ENCODE data around the gene OLFM2. TPM values are rescaled to one million over a fixed set of nuclear protein-coding genes. Genes with fewer than 3 reads are reported as not detected.
"Not testable (repeated sequence)": the region's sequence is repeated elsewhere in the genome, so short reads cannot be mapped to it uniquely, and the experiment has no call there.

OLFM2 gene
- total and polyA plus RNA-seq, 2 donors from 2014 or later: 2.1 to 5.4 TPM

GRCh38 chr19:9823816-9824215 is 112.5 kb downstream of the OLFM2 start:
- TF ChIP-seq, protein P1, sequence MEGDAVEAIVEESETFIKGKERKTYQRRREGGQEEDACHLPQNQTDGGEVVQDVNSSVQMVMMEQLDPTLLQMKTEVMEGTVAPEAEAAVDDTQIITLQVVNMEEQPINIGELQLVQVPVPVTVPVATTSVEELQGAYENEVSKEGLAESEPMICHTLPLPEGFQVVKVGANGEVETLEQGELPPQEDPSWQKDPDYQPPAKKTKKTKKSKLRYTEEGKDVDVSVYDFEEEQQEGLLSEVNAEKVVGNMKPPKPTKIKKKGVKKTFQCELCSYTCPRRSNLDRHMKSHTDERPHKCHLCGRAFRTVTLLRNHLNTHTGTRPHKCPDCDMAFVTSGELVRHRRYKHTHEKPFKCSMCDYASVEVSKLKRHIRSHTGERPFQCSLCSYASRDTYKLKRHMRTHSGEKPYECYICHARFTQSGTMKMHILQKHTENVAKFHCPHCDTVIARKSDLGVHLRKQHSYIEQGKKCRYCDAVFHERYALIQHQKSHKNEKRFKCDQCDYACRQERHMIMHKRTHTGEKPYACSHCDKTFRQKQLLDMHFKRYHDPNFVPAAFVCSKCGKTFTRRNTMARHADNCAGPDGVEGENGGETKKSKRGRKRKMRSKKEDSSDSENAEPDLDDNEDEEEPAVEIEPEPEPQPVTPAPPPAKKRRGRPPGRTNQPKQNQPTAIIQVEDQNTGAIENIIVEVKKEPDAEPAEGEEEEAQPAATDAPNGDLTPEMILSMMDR (IDR thresholded peaks at IDR 0.05; ENCODE audit: borderline replicate concordance, extremely low read depth, insufficient read depth): no peak
- no peak overlapping the region for H3K4me3 ChIP-seq (ENCODE audit: low read length in 3 of 3)
- peaks cover 4 to 7% (median 4%) of the 10 kb centered on the region in 3 donors for H3K4me1 ChIP-seq (ENCODE audit: control insufficient read depth in 2 of 3, insufficient read depth in 2 of 3, low read depth in 1 of 3, low read length in 3 of 3)
- no peaks in the 10 kb centered on the region for H3K36me3 ChIP-seq (ENCODE audit: control insufficient read depth in 2 of 3, insufficient read depth in 3 of 3, low read length in 3 of 3)
- H3K27ac ChIP-seq (ENCODE audit: low read depth in 2 of 2, low read length in 2 of 2): no peak overlapping the region
- FAIRE-seq (no peak), DNase-seq (no peak)
- no peak overlapping the region for H3K9ac ChIP-seq (ENCODE audit: low read length in 3 of 3)
- H3K9me3 ChIP-seq (ENCODE audit: control insufficient read depth in 2 of 3, insufficient read depth in 1 of 3, low read length in 3 of 3): no peaks in the 10 kb centered on the region
- intact Hi-C loops (cut with DNase I): no loop called here
- no peaks in the 10 kb centered on the region for H3K27me3 ChIP-seq (ENCODE audit: control insufficient read depth, insufficient read depth, low read length)

- H3K27me3 ChIP-seq (ENCODE audit: control insufficient read depth, insufficient read depth, low read length); intact Hi-C loops (cut with DNase I); H3K36me3 ChIP-seq (ENCODE audit: control insufficient read depth in 2 of 3, insufficient read depth in 3 of 3, low read length in 3 of 3); H3K9me3 ChIP-seq (ENCODE audit: control insufficient read depth in 2 of 3, insufficient read depth in 1 of 3, low read length in 3 of 3); FAIRE-seq; H3K9ac ChIP-seq (ENCODE audit: low read length in 3 of 3); H3K4me1 ChIP-seq (ENCODE audit: control insufficient read depth in 2 of 3, insufficient read depth in 2 of 3, low read depth in 1 of 3, low read length in 3 of 3): not testable (repeated sequence)
- DNase-seq: peak in 1 of 5 donors; percentile 63
- Histone ChIP-seq H3K4me3 (ENCODE audit: low read length in 3 of 3) (peak overlapping the region in 2 of 3 donors; percentile 51 to 56), H3K27ac (ENCODE audit: low read depth in 2 of 2, low read length in 2 of 2) (peak overlapping the region in 1 of 2 donors; percentile 56)
Observed at GRCh38 chr19:9820034-9820433, 116.3 kb downstream of the OLFM2 start.

- Histone ChIP-seq H3K36me3 (ENCODE audit: control insufficient read depth in 2 of 3, insufficient read depth in 3 of 3, low read length in 3 of 3) (no peaks in the 10 kb centered on the region), H3K9ac (ENCODE audit: low read length in 3 of 3) (no peak overlapping the region), H3K4me3 (ENCODE audit: low read length in 3 of 3) (peak overlapping the region; percentile 45 to 56 (median 51)), H3K27me3 (ENCODE audit: control insufficient read depth, insufficient read depth, low read length) (no peaks in the 10 kb centered on the region), H3K4me1 (ENCODE audit: control insufficient read depth in 2 of 3, insufficient read depth in 2 of 3, low read depth in 1 of 3, low read length in 3 of 3) (peaks cover 0 to 9% (median 6%) of the 10 kb centered on the region in 3 donors), H3K27ac (ENCODE audit: low read depth in 2 of 2, low read length in 2 of 2) (peak overlapping the region; percentile 32 to 56), H3K9me3 (ENCODE audit: control insufficient read depth in 2 of 3, insufficient read depth in 1 of 3, low read length in 3 of 3) (no peaks in the 10 kb centered on the region)
- DNase-seq (no peak), FAIRE-seq (no peak)
- intact Hi-C loops (cut with DNase I): no loop called here
- TF ChIP-seq, protein P1 (IDR thresholded peaks at IDR 0.05; ENCODE audit: borderline replicate concordance, extremely low read depth, insufficient read depth): no peak
Observed at GRCh38 chr19:9819596-9819909, 116.8 kb downstream of the OLFM2 start.

DNA sequence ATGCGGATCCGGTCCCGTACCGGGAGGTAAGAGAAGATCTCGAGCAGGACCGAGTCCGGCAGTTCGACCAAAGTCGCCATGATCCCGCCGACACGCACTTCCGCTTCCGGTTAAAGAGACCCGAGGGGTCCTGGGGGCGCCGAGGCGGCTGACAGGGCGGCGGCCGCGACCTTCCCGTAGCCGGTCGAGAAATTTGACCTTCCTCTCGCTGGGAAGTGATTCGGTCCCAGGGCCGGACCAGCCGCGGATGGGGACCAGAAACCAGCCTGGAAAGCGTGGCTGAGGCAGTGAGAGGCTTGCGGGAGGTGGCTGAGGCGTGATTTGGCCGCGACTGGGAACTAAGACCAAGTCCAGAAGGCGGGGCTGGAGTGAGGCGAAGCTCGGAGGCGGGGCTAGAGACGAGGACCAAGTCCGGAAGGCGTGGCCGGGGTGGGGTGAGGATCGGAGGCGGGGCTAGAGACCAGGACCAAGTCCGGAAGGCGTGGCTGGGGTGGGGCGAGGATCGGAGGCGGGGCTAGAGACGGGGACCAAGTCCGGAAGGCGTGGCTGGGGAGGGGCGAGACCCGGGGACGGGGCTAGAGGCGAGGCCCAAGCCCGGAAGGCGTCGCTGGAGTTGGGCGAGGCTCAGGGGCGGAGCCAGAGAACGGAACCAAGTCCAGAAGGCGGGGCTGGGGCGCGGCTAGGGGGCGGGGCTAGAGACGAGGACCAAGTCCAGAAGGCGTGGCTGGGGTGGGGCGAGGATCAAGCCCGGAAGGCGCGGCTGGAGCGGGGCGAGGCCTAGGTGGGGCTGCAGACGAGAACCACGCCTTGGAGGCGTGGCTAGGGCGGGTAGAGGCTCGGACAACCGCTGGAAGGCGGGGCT is 117.3 kb downstream of the OLFM2 start, which contains the start of gene FBXL12:
TSS of gene FBXL12 (minus strand) at position 346 of the 862 bp plus-strand sequence. CDS start at position 80, 266 bp downstream.
- Histone ChIP-seq H3K9ac (ENCODE audit: low read length in 3 of 3) (peak within 1 kb of the TSS; percentile 47 to 92 (median 84)), H3K27ac (ENCODE audit: low read depth in 2 of 2, low read length in 2 of 2) (peak within 1 kb of the TSS; percentile 84 to 97), H3K27me3 (ENCODE audit: control insufficient read depth, insufficient read depth, low read length) (no peaks in the 10 kb centered on the region), H3K36me3 (ENCODE audit: control insufficient read depth in 2 of 3, insufficient read depth in 3 of 3, low read length in 3 of 3) (no peaks in the 10 kb centered on the region), H3K9me3 (ENCODE audit: control insufficient read depth in 2 of 3, insufficient read depth in 1 of 3, low read length in 3 of 3) (no peaks in the 10 kb centered on the region), H3K4me1 (ENCODE audit: control insufficient read depth in 2 of 3, insufficient read depth in 2 of 3, low read depth in 1 of 3, low read length in 3 of 3) (peaks cover 0 to 9% (median 6%) of the 10 kb centered on the region in 3 donors), H3K4me3 (ENCODE audit: low read length in 3 of 3) (peak within 1 kb of the TSS; percentile 66 to 93 (median 90))
- FAIRE-seq: peak; percentile 95
- intact Hi-C loops (cut with DNase I): no loop called here
- TF ChIP-seq, protein P1 (IDR thresholded peaks at IDR 0.05; ENCODE audit: borderline replicate concordance, extremely low read depth, insufficient read depth): no peak
- peak; percentile 100 for DNase-seq
